ENCODE measurements around the gene TPH2.

- TF ChIP-seq CTCF (IDR thresholded peaks at IDR 0.05), result no peak
- no peak for TF ChIP-seq POLR2A (IDR thresholded peaks at IDR 0.05)
Observed at GRCh38 chr12:71945121-71945520, 6.5 kb downstream of the TPH2 start.

Data from esophagus squamous epithelium (tissue), 4 donors.